DND-41 (cell line): ENCODE results near the gene GLYATL1.

Source experiments
- ATAC-seq: fragments of 200-7000 bp; cut with Tn5 transposase; 3 replicates; pipeline ENCODE4 v1.9.1; 2021; ENCODE audit warnings: low read depth; ENCODE audit not compliant: insufficient read depth
- DNase-seq: peaks from one replicate; pipeline ENCODE4 v3.0.0-alpha.2; 2020
- H2AFZ ChIP-seq: 2 replicates; pipeline ENCODE4 v1.6.0; 2012; ENCODE audit warnings: low read depth, low read length
- H3K27ac ChIP-seq: 2 replicates; pipeline ENCODE4 v1.5.1; 2012; ENCODE audit warnings: low read length, inconsistent platforms
- H3K27me3 ChIP-seq: fragments of 200-600 bp; sonication (generic); 2 replicates; pipeline ENCODE4 v1.6.0; 2012; ENCODE audit warnings: low read length, mild to moderate bottlenecking, inconsistent platforms; ENCODE audit not compliant: insufficient read depth, poor library complexity
- H3K36me3 ChIP-seq: 2 replicates; pipeline ENCODE4 v1.5.1; 2012; ENCODE audit warnings: low read length, inconsistent platforms; ENCODE audit not compliant: insufficient read depth
- H3K4me1 ChIP-seq: 2 replicates; pipeline ENCODE4 v1.5.1; 2012; ENCODE audit warnings: mild to moderate bottlenecking, low read length; ENCODE audit not compliant: insufficient read depth
- H3K4me2 ChIP-seq: 2 replicates; pipeline ENCODE4 v1.6.0; 2012; ENCODE audit warnings: mild to moderate bottlenecking, moderate library complexity, low read length, inconsistent platforms; ENCODE audit not compliant: insufficient read depth
- H3K4me3 ChIP-seq, 2 experiments: fragments of 200-600 bp in 1 of 2; shearing (Covaris generic) in 1 of 2; 2 replicates each; pipeline ENCODE4 v1.5.1; 2012 to 2016; ENCODE audit warnings: inconsistent platforms in 2 of 2, low read length in 2 of 2, mild to moderate bottlenecking in 2 of 2, low read depth in 1 of 2, moderate library complexity in 1 of 2
- H3K79me2 ChIP-seq: 2 replicates; pipeline ENCODE4 v1.6.0; 2012; ENCODE audit warnings: low read length, inconsistent platforms; ENCODE audit not compliant: insufficient read depth
- H3K9ac ChIP-seq: 2 replicates; pipeline ENCODE4 v1.6.0; 2012; ENCODE audit warnings: low read depth, mild to moderate bottlenecking, inconsistent platforms, low read length, moderate library complexity
- H3K9me3 ChIP-seq: 2 replicates; pipeline ENCODE4 v1.5.1; 2012; ENCODE audit warnings: low read length, moderate library complexity, mild to moderate bottlenecking, inconsistent platforms; ENCODE audit not compliant: insufficient read depth, severe bottlenecking
- H4K20me1 ChIP-seq: 2 replicates; pipeline ENCODE4 v1.6.0; 2012; ENCODE audit warnings: low read length; ENCODE audit not compliant: insufficient read depth
- EZH2 ChIP-seq: IDR thresholded peaks from 3 replicates; pipeline ENCODE4 v1.6.1; 2012; ENCODE audit warnings: borderline replicate concordance, low read depth, mild to moderate bottlenecking, moderate library complexity, low read length, inconsistent platforms; ENCODE audit not compliant: severe bottlenecking
- TF ChIP-seq, protein P1 (sequence below): IDR thresholded peaks from 2 replicates; pipeline ENCODE4 v1.5.1; 2012; ENCODE audit warnings: borderline replicate concordance, low read length, moderate library complexity, mild to moderate bottlenecking; ENCODE audit not compliant: poor library complexity, severe bottlenecking; ENCODE audit errors: extremely low read depth

GLYATL1 gene

DNA sequence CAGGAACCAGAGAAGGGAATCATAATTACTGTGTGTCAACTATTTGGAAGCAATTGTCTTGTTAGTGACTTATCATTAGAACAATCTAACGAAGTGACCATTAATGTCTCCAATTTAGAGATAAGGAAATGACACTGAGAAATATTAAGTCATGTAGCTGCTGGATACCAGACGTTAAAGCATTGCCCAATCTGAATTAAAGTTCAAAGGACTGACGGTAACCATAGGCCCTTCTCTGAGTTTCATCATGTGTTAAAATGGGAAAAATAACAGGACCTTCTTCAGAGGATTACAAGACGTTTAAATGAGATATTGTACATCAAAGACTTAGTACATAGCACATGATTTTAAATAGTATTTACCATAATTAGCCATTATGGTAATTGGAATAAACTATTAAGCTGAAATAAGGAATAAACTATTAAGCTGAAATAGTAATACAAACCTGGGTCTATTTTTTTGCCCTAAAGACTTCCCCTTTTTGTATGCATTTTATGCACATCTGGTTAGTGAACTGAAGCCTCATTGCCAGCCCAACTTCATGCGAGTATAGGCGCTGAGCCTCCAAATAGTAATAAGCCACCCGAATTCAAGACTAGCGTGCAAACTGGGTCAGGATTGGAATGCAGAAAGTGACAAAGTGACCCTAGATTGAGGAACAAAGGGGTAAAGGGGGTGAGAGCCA, 41.0 kb downstream of the GLYATL1 start:
- no peaks in the 10 kb centered on the region for H3K36me3 ChIP-seq
- H3K79me2 ChIP-seq, result no peaks in the 10 kb centered on the region
- H3K9me3 ChIP-seq, result no peaks in the 10 kb centered on the region
- no peak overlapping the region for H3K27ac ChIP-seq
- H3K4me1 ChIP-seq, result no peaks in the 10 kb centered on the region
- ATAC-seq (no peak), DNase-seq (no peak)
- no peak overlapping the region for H3K9ac ChIP-seq
- no peaks in the 10 kb centered on the region for H3K27me3 ChIP-seq
- no peak overlapping the region for H2AFZ ChIP-seq
- no peak overlapping the region for H3K4me3 ChIP-seq
- no peak overlapping the region for H3K4me2 ChIP-seq
- no peaks in the 10 kb centered on the region for H4K20me1 ChIP-seq
- TF ChIP-seq, protein P1, sequence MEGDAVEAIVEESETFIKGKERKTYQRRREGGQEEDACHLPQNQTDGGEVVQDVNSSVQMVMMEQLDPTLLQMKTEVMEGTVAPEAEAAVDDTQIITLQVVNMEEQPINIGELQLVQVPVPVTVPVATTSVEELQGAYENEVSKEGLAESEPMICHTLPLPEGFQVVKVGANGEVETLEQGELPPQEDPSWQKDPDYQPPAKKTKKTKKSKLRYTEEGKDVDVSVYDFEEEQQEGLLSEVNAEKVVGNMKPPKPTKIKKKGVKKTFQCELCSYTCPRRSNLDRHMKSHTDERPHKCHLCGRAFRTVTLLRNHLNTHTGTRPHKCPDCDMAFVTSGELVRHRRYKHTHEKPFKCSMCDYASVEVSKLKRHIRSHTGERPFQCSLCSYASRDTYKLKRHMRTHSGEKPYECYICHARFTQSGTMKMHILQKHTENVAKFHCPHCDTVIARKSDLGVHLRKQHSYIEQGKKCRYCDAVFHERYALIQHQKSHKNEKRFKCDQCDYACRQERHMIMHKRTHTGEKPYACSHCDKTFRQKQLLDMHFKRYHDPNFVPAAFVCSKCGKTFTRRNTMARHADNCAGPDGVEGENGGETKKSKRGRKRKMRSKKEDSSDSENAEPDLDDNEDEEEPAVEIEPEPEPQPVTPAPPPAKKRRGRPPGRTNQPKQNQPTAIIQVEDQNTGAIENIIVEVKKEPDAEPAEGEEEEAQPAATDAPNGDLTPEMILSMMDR, result no peak
- TF ChIP-seq EZH2, result no peak

DNA sequence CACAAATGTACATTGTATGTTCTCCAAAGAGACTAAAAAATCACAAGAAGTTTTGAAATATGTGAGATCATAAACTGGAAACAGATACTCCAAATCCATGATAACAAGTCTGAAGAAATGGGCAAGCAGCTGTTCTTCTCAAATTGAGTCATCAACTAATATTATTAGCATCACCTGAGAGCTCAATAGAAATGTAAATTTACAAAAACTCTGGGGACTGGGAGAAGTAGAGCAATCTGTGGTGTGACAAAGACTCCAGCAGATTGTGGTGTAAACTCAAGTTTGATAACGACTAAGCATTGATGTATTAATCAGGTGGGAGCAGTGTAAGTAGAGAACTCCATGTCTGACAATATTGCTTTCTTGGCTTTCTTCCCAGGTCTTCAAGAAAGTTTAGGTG, 53.2 kb downstream of the GLYATL1 start:
- no peak overlapping the region for H3K27ac ChIP-seq
- TF ChIP-seq, protein P1, result no peak
- no peak for TF ChIP-seq EZH2
- no peaks in the 10 kb centered on the region for H3K27me3 ChIP-seq

DNA sequence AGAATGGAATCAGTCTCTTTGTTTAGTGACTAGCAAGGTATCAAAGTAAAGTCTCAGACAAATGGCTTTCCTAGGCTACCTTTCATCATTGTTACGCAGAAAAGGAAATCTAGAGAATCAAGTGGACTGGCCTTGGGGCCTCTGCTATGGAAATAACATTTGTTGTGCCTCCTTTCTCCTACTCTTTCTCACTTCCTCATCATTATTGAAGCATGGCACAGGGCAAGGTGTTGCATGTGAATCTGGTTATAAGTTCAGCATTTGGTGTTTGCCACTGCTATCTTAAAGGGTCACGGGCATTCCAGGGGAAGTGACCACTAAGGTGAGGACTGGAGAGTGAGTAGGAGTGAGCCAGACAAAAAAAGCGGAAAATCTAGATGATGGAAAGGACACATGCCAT, 54.9 kb downstream of the GLYATL1 start:
- Histone ChIP-seq H3K27ac (no peak overlapping the region), H3K79me2 (no peaks in the 10 kb centered on the region), H3K27me3 (no peaks in the 10 kb centered on the region), H3K4me2 (no peak overlapping the region), H4K20me1 (no peaks in the 10 kb centered on the region), H3K36me3 (no peaks in the 10 kb centered on the region), H3K9me3 (no peaks in the 10 kb centered on the region), H3K4me1 (no peaks in the 10 kb centered on the region), H3K9ac (no peak overlapping the region), H2AFZ (no peak overlapping the region), H3K4me3 (no peak overlapping the region)
- DNase-seq (no peak), ATAC-seq (no peak)
- TF ChIP-seq, protein P1, result no peak
- TF ChIP-seq EZH2, result no peak

More for the DNA sequence above, 53.2 kb downstream of the GLYATL1 start:
- no peaks in the 10 kb centered on the region for H3K9me3 ChIP-seq
- no peak overlapping the region for H3K4me3 ChIP-seq
- no peaks in the 10 kb centered on the region for H3K36me3 ChIP-seq
- no peaks in the 10 kb centered on the region for H3K4me1 ChIP-seq
- H4K20me1 ChIP-seq, result no peaks in the 10 kb centered on the region
- no peak for ATAC-seq
- no peaks in the 10 kb centered on the region for H3K79me2 ChIP-seq
- no peak overlapping the region for H2AFZ ChIP-seq
- no peak overlapping the region for H3K9ac ChIP-seq
- H3K4me2 ChIP-seq, result no peak overlapping the region
- DNase-seq, result no peak
